M059J (cell line): Measurements from ENCODE around the gene SETD1A. TPM values are rescaled to one million over a fixed set of nuclear protein-coding genes. Genes with fewer than 3 reads are reported as not detected.
A peak's percentile ranks its signal among the peaks of the same experiment; 100 is the strongest.

Source experiments
- DNase-seq: peaks from one replicate; pipeline ENCODE4 v3.0.0-alpha.2; 2012; ENCODE audit warnings: low read depth
- total RNA-seq: library from RNA; depleted of rRNA; stranded (reverse); fragments of >200 nt; shearing (Covaris generic); gene quantifications from 2 replicates; pipeline ENCODE4 v1.2.3, GENCODE V29; 2014; rRNA removed

SETD1A gene
- total RNA-seq, 1 experiment from 2014 or later, result 3.9 TPM

DNA sequence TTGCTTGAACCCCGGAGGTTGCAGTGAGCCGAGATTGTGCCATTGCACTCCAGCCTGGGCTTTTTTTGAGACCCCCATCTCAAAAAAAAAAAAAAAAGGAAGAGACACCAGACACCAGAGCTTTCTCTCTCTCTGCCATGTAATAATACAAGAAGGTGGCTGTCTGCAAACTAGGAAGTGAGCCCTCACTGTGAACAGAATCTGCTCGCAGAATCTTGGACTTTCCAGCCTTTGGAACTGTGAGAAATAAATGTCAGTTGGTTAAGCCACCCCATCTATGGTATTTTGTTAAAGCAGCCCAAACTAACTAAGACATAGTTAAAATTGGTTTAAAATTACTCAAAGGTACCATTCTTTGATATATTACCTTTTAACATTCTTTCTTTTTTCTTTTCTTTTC is 63.0 kb downstream of the SETD1A start:
- DNase-seq, result no peak

DNA sequence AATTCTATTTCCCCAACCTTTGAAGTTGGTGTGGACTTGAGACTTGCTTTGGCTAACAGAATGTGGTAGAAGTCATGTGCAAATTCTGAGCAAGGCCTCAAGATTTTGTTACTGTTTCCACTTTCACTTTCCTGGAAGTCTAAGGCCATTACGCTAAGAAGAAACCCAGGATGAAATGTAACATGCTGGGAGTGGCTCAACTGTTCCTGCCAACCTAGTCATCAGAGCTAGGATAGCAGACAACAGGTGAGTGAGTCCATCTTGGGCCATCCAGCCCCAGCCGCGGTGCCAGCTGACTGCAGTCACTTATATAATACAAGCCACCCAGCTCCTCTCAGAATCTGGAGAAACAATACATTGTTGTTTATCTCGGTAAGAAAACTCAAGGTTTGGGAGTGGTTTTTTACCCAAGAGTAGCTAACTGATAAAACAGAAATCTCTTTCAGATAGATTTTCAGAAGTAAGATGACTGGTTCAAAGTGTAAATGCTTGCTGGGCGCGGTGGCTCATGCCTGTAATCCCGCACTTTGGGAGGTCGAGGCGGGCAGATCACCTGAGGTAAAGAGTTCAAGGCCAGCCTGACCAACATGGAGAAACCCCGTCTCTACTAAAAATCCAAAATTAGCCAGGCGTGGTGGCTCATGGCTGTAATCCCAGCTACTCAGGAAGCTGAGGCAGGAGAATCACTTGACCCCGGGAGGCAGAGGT is 65.1 kb downstream of the SETD1A start:
- no peak for DNase-seq

DNA sequence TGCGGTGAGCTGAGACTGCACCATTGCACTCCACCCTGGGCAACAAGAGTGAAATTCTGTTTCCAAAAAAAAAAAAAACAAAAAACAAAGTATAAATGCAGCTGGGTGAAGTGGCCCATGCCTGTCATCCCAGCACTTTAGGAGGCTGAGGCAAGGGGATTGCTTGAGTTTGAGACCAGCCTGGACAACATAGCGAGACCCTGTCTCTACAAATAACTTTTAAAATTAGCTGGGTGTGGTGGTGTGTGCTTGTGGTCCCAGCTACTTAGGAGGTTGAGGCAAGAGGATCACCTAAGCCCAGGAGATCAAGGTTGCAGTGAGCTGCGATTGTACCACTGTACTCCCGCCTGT is 65.7 kb downstream of the SETD1A start:
- DNase-seq, result no peak

DNA sequence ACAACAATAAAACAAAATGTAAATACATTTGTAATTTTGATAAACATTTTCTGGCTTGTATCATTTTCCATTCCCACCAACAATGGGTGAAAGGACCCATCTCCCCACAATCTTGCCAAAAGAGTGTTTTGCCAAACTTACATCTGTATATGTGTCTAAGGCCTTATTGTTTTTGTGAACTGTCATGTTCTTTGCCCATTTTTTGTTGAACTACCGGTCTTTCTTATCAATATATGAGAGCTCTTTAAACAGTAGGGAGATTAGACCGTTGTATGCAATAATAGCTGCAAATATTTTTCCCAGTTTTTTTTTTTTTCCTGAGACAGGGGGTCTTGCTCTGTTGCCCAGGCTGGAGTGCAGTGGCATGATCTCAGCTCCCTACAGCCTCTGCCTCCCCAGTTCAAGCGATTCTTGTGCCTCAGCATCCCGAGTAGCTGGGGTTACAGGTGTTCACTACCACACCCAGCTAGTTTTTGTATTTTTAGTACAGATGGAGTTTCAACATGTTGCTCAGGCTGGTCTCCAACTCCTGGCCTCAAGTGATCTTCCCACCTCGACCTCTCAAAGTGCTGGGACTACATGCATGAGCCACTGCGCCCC is 66.2 kb downstream of the SETD1A start:
- DNase-seq, result no peak

DNA sequence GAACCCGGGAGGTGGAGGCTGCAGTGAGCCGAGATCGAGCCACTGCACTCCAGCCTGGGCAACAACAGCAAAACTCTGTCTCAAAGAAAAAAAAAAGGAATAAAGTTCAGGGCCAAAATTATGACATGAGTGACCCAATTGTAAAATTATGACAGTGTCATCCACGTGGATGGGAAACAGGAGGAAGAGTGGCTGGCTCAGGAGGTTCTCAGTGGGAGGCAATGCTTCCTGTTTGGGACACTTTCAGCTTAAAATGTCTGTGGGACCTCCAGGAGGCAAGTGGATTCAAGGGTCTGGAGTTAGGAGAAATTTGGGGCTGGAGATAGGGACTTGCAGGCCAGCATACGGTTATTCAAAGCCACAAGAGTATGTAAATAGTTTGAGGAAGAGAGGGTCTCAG is 67.8 kb downstream of the SETD1A start:
- DNase-seq, result no peak

DNA sequence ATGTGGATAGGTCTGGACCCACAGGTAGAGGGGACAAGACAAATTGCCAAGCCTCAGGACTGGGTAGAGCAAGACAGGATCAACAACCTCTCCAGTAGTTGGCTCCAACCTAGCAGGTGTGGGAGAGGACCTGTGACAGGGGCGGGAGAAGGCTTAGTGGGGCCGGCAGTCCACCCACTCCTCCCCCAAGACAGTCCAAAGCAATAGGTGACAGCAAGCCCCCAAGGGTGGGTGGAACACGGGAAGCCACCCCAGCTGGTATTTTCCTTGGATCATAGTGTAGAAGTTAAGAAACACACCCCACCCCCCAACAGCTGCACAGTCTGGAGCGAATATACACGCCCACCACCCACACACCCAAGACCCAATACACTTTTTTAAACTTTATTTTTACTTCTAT is 71.7 kb downstream of the SETD1A start:
- no peak for DNase-seq

DNA sequence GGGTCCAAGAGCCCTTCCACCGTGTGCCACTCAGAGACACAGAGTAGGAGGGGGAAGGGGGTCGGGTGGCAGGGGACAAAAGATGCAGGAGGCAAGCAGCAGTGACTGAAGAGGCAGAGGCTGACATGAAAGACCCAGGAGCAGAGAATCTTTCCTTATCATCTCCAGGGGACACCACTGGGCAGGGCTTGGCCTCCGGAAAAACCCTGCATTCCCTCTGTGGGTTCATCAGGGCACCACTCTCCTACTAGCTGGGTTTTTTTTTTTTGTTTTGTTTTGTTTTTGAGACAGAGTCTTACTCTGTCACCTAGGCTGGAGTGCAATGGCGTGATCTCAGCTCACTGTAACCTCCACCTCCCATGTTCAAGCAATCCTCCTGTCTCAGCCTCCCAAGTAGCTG is 73.7 kb downstream of the SETD1A start:
- no peak for DNase-seq

DNA sequence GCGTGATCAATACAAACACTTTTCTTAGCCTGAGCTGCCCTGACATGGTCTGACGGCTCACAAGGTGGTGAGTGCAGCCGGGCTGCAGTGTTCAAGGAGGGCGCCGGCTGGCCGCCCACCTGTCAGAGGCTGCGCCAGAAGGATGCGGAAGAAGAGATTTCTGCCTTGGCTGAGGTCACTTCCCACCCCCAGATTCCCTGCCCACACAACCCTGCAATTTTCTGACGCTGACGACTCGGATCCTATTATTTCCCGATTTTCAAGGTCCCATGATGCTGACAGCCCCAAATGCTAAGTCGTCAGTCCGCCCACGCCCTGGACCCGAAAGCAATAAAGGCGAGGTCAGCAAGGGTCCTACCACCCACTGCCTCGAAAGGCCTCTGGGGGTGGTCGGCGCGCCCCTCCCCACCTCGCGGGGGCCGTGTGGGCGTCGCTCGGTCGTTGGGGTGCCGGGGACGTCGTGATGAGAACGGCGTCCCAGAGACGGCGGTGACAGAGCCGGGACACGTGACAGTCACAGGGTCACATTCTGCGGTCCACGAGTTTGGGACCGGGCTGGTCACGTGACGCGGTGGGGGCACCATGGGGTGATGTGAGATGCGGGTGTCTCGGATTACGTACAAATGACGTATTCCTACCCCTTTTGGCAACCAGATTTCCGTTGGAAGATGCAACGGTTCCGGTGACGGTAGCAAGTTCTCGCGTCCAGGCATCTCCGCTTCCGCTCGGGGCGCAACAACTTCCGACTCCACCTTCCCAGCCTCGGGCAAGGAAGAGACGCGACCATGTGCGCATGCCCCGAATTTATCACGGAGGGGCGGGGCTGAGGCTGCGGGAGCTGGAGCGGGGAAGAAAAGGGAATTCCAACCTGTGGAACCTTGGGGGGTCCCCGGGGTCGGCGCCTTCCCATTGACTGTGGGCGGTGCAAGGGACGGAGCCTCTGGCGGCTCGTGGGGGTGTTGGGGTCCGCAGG is 75.5 kb downstream of the SETD1A start, which contains the start of gene STX4:
STX4 (plus strand) TSS at position 823 of the 973 bp plus-strand sequence. CDS start 248 bp downstream, outside the sequence.
- peak; percentile 98 for DNase-seq

DNA sequence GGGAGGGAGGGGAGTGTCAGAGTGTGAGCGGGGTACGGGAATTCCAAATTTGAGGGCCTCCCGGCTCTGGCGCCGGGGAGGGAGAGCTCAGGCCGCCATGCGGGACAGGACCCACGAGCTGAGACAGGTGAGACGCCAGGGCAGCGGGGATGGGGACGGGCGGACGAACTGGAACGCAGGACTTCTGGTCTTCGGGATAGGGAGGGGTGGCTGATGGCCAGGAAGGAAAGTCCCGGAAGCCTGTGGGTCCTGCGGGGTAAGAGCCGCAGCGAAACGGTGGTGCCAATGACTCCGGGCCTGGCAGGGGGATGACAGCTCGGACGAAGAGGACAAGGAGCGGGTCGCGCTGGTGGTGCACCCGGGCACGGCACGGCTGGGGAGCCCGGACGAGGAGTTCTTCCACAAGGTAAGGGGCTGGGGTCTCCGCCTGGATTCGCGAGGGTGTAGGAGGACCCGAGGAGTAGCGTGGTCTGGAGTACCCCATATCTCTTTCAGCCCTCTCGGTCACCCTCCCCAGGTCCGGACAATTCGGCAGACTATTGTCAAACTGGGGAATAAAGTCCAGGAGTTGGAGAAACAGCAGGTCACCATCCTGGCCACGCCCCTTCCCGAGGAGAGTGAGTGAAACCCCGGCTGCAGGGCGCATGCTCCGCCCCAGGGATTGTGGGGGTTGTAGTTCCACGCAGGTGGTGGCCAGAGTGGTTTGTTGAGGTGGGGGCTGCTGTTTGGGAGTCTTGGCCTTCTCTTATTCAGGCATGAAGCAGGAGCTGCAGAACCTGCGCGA is 76.3 kb downstream of the SETD1A start:
- DNase-seq, result peak; percentile 89

Other genes with a start within 250 kb of the SETD1A start
- 39.6 and 57.4 TPM in 2 replicates for gene PHKG2, start 209.3 kb upstream of the SETD1A start, total RNA-seq
- gene CFAP119, start 195.7 kb upstream of the SETD1A start, total RNA-seq, result 4.8 and 5.2 TPM in 2 replicates
- 72.4 and 104 TPM in 2 replicates for gene RNF40, start 195.4 kb upstream of the SETD1A start, total RNA-seq
- 10.9 and 23.0 TPM in 2 replicates for gene ZNF629, start 170.5 kb upstream of the SETD1A start, total RNA-seq
- gene BCL7C, start 63.7 kb upstream of the SETD1A start, total RNA-seq, result 33.6 and 34.7 TPM in 2 replicates
- 0.42 TPM in 1 of 2 replicates, not detected in the other for gene CTF1, start 61.1 kb upstream of the SETD1A start, total RNA-seq
- 10.5 and 16.8 TPM in 2 replicates for gene FBXL19, start 34.2 kb upstream of the SETD1A start, total RNA-seq
- gene ORAI3, start 8.7 kb upstream of the SETD1A start, total RNA-seq, result 46.0 and 58.5 TPM in 2 replicates
- gene HSD3B7, start 27.5 kb downstream of the SETD1A start, total RNA-seq, result 7.0 and 8.2 TPM in 2 replicates
- 0.20 and 0.37 TPM in 2 replicates for gene STX1B, start 52.9 kb downstream of the SETD1A start, total RNA-seq
- 11.7 and 26.7 TPM in 2 replicates for gene STX4, start 75.8 kb downstream of the SETD1A start, total RNA-seq
- 6.5 and 11.9 TPM in 2 replicates for gene ZNF668, start 116.5 kb downstream of the SETD1A start, total RNA-seq
- gene ZNF646, start 116.7 kb downstream of the SETD1A start, total RNA-seq, result 14.3 and 21.5 TPM in 2 replicates
- 2.5 and 2.7 TPM in 2 replicates for gene PRSS53, start 131.2 kb downstream of the SETD1A start, total RNA-seq
- 193 and 223 TPM in 2 replicates for gene VKORC1, start 137.0 kb downstream of the SETD1A start, total RNA-seq
- gene BCKDK, start 150.6 kb downstream of the SETD1A start, total RNA-seq, result 52.8 and 57.7 TPM in 2 replicates
- gene KAT8, start 159.9 kb downstream of the SETD1A start, total RNA-seq, result 45.0 and 53.3 TPM in 2 replicates
- gene PRSS8, start 178.0 kb downstream of the SETD1A start, total RNA-seq, result 0.20 TPM in 1 of 2 replicates, not detected in the other
- 0.10 and 0.49 TPM in 2 replicates for gene PRSS36, start 192.3 kb downstream of the SETD1A start, total RNA-seq
- 22.4 and 29.3 TPM in 2 replicates for gene FUS, start 222.4 kb downstream of the SETD1A start, total RNA-seq
- 7.9 and 8.9 TPM in 2 replicates for gene PYCARD, start 245.0 kb downstream of the SETD1A start, total RNA-seq